ENCODE results near the gene PPFIBP2.
A peak's percentile ranks its signal among the peaks of the same experiment; 100 is the strongest.
"Not testable (repeated sequence)": the region's sequence is repeated elsewhere in the genome, so short reads cannot be mapped to it uniquely, and the experiment has no call there.

Gene PPFIBP2

GRCh38 chr11:7639643-7640025, 125.8 kb downstream of the PPFIBP2 start:
- no peak for DNase-seq

- DNase-seq = no peak
Measured at GRCh38 chr11:7640816-7641215, 127.0 kb downstream of the PPFIBP2 start.

GRCh38 chr11:7642747-7643146, 128.9 kb downstream of the PPFIBP2 start:
- no peak for DNase-seq

GRCh38 chr11:7643314-7643713, 129.5 kb downstream of the PPFIBP2 start:
- no peak for DNase-seq

GRCh38 chr11:7645206-7645605, 131.4 kb downstream of the PPFIBP2 start:
- DNase-seq = no peak

GRCh38 chr11:7646866-7647265, 133.1 kb downstream of the PPFIBP2 start:
- DNase-seq = no peak

GRCh38 chr11:7648264-7648663, 134.5 kb downstream of the PPFIBP2 start:
- no peak for DNase-seq

GRCh38 chr11:7651140-7651551, 137.3 kb downstream of the PPFIBP2 start:
- no peak for DNase-seq

GRCh38 chr11:7651700-7652099, 137.9 kb downstream of the PPFIBP2 start:
- DNase-seq = no peak

GRCh38 chr11:7654195-7654705, 140.5 kb downstream of the PPFIBP2 start:
- no peak for DNase-seq

GRCh38 chr11:7655253-7656217, 141.7 kb downstream of the PPFIBP2 start:
- DNase-seq = no peak

GRCh38 chr11:7656704-7657103, 142.9 kb downstream of the PPFIBP2 start:
- no peak for DNase-seq

GRCh38 chr11:7657306-7658025, 143.7 kb downstream of the PPFIBP2 start:
- DNase-seq = peak; percentile 28 to 38

GRCh38 chr11:7663531-7663930, 149.7 kb downstream of the PPFIBP2 start:
- not testable (repeated sequence) for DNase-seq

- DNase-seq = no peak
Measured at GRCh38 chr11:7664867-7665266, 151.1 kb downstream of the PPFIBP2 start.

GRCh38 chr11:7665473-7666291, 151.9 kb downstream of the PPFIBP2 start:
- peak; percentile 61 to 67 for DNase-seq

- DNase-seq = no peak
Measured at GRCh38 chr11:7666292-7666866, 152.6 kb downstream of the PPFIBP2 start.

- no peak for DNase-seq
Measured at GRCh38 chr11:7667460-7667859, 153.7 kb downstream of the PPFIBP2 start.

- no peak for DNase-seq
Measured at GRCh38 chr11:7668464-7668863, 154.7 kb downstream of the PPFIBP2 start.

GRCh38 chr11:7668911-7669310, 155.1 kb downstream of the PPFIBP2 start:
- no peak for DNase-seq

- DNase-seq = no peak
Measured at GRCh38 chr11:7670641-7671040, 156.8 kb downstream of the PPFIBP2 start.
